MM.1S (cell line): Measurements from ENCODE around the gene LIMS3.
"Not testable (repeated sequence)": the region's sequence is repeated elsewhere in the genome, so short reads cannot be mapped to it uniquely, and the experiment has no call there.

ENCODE experiments used
- DNase-seq: peaks from one replicate; pipeline ENCODE4 v3.0.0-alpha.2; 2015
- H2AFZ ChIP-seq: fragments of 300-600 bp; sonication (generic); 2 replicates; pipeline ENCODE4 v1.6.0; 2016; ENCODE audit warnings: antibody characterized with exemption, low read length
- H3F3A ChIP-seq: fragments of 300-600 bp; sonication (generic); 2 replicates; pipeline ENCODE4 v1.6.1; 2016; ENCODE audit warnings: mild to moderate bottlenecking, antibody characterized with exemption, low read length, moderate library complexity, mixed read lengths; ENCODE audit not compliant: insufficient read depth
- H3K27ac ChIP-seq: fragments of 300-600 bp; sonication (generic); 2 replicates; pipeline ENCODE4 v1.5.1; 2016; ENCODE audit warnings: mild to moderate bottlenecking, low read length
- H3K27me3 ChIP-seq: fragments of 300-600 bp; sonication (generic); replicated peaks from 2 replicates; pipeline ENCODE4 v1.6.0; 2016; ENCODE audit warnings: low read length; ENCODE audit not compliant: insufficient read depth
- H3K36me3 ChIP-seq: fragments of 300-600 bp; sonication (generic); replicated peaks from 2 replicates; pipeline ENCODE4 v1.6.1; 2016; ENCODE audit warnings: mild to moderate bottlenecking, low read length, mixed read lengths; ENCODE audit not compliant: insufficient read depth
- H3K4me1 ChIP-seq: fragments of 300-600 bp; sonication (generic); 2 replicates; pipeline ENCODE4 v1.6.1; 2016; ENCODE audit warnings: low read length, mixed read lengths
- H3K4me2 ChIP-seq: fragments of 300-600 bp; sonication (generic); 2 replicates; pipeline ENCODE4 v1.6.0; 2016; ENCODE audit warnings: low read depth, low read length
- H3K4me3 ChIP-seq: fragments of 300-600 bp; sonication (generic); 2 replicates; pipeline ENCODE4 v1.5.1; 2016; ENCODE audit warnings: low read length, mixed read lengths
- H3K79me2 ChIP-seq: fragments of 300-600 bp; sonication (generic); 2 replicates; pipeline ENCODE4 v1.6.1; 2016; ENCODE audit warnings: mixed run types, low read length, mixed read lengths
- H3K9ac ChIP-seq: fragments of 300-600 bp; sonication (generic); 2 replicates; pipeline ENCODE4 v1.6.1; 2016; ENCODE audit warnings: low read length, mixed read lengths
- H3K9me2 ChIP-seq: fragments of 300-600 bp; sonication (generic); replicated peaks from 2 replicates; pipeline ENCODE4 v1.6.1; 2016; ENCODE audit warnings: mild to moderate bottlenecking, low read length, mixed read lengths; ENCODE audit not compliant: insufficient read depth
- H3K9me3 ChIP-seq: fragments of 300-600 bp; sonication (generic); replicated peaks from 2 replicates; pipeline ENCODE4 v1.6.1; 2016; ENCODE audit warnings: mild to moderate bottlenecking, low read length, mixed read lengths; ENCODE audit not compliant: insufficient read depth
- H4K20me1 ChIP-seq: fragments of 300-600 bp; sonication (generic); 2 replicates; pipeline ENCODE4 v1.6.1; 2016; ENCODE audit warnings: mild to moderate bottlenecking, low read length, moderate library complexity, mixed read lengths; ENCODE audit not compliant: insufficient read depth

Gene LIMS3

GRCh38 chr2:109913911-109914310 lies 15.4 kb downstream of the LIMS3 start:
- H3K36me3 ChIP-seq, H3K9ac ChIP-seq, H3F3A ChIP-seq, H3K4me3 ChIP-seq, H3K79me2 ChIP-seq, H2AFZ ChIP-seq, H3K27ac ChIP-seq, DNase-seq, H3K27me3 ChIP-seq, H3K9me3 ChIP-seq, H3K4me2 ChIP-seq, H4K20me1 ChIP-seq, H3K4me1 ChIP-seq, H3K9me2 ChIP-seq: not testable (repeated sequence)

GRCh38 chr2:109914552-109914951 lies 16.1 kb downstream of the LIMS3 start:
- H2AFZ ChIP-seq, H4K20me1 ChIP-seq, DNase-seq, H3K4me1 ChIP-seq, H3K79me2 ChIP-seq, H3K4me2 ChIP-seq, H3K27ac ChIP-seq, H3K36me3 ChIP-seq, H3K27me3 ChIP-seq, H3K9me3 ChIP-seq, H3K4me3 ChIP-seq, H3F3A ChIP-seq, H3K9ac ChIP-seq, H3K9me2 ChIP-seq: not testable (repeated sequence)

- not testable (repeated sequence) for H3K4me1 ChIP-seq, H3K9me3 ChIP-seq, H3K27me3 ChIP-seq, DNase-seq, H3K79me2 ChIP-seq, H3K4me3 ChIP-seq, H3K9me2 ChIP-seq, H3F3A ChIP-seq, H3K27ac ChIP-seq, H3K4me2 ChIP-seq, H2AFZ ChIP-seq, H4K20me1 ChIP-seq, H3K36me3 ChIP-seq, H3K9ac ChIP-seq
Observed at GRCh38 chr2:109915830-109916229, 17.3 kb downstream of the LIMS3 start.

GRCh38 chr2:109920162-109920561 lies 21.7 kb downstream of the LIMS3 start:
- H3K4me3 ChIP-seq, H3K27me3 ChIP-seq, H3F3A ChIP-seq: not testable (repeated sequence)

GRCh38 chr2:109921543-109922384 lies 23.3 kb downstream of the LIMS3 start:
- not testable (repeated sequence) for H3K9me3 ChIP-seq, H2AFZ ChIP-seq, DNase-seq, H3K9me2 ChIP-seq, H4K20me1 ChIP-seq, H3K79me2 ChIP-seq, H3K4me1 ChIP-seq, H3F3A ChIP-seq, H3K27me3 ChIP-seq, H3K27ac ChIP-seq, H3K4me2 ChIP-seq, H3K4me3 ChIP-seq, H3K36me3 ChIP-seq, H3K9ac ChIP-seq

More at GRCh38 chr2:109920162-109920561, 21.7 kb downstream of the LIMS3 start:
- H3K4me1 ChIP-seq, H3K27ac ChIP-seq, DNase-seq, H3K4me2 ChIP-seq, H3K36me3 ChIP-seq, H4K20me1 ChIP-seq, H2AFZ ChIP-seq, H3K9me2 ChIP-seq, H3K79me2 ChIP-seq, H3K9me3 ChIP-seq, H3K9ac ChIP-seq: not testable (repeated sequence)

- H3K36me3 ChIP-seq, H3K4me1 ChIP-seq, H3K4me3 ChIP-seq, H3K4me2 ChIP-seq, H3K9ac ChIP-seq, H3K27me3 ChIP-seq, H3F3A ChIP-seq, H4K20me1 ChIP-seq, H3K79me2 ChIP-seq, H3K9me2 ChIP-seq, H2AFZ ChIP-seq, H3K9me3 ChIP-seq, DNase-seq, H3K27ac ChIP-seq: not testable (repeated sequence)
Observed at GRCh38 chr2:109924481-109924880, 26.0 kb downstream of the LIMS3 start.

- not testable (repeated sequence) for H3K9me2 ChIP-seq, H3K4me2 ChIP-seq, H3K79me2 ChIP-seq, H3K4me1 ChIP-seq, H3F3A ChIP-seq, H4K20me1 ChIP-seq, H3K9me3 ChIP-seq, DNase-seq, H3K36me3 ChIP-seq, H3K27ac ChIP-seq, H3K4me3 ChIP-seq, H3K27me3 ChIP-seq, H2AFZ ChIP-seq, H3K9ac ChIP-seq
Observed at GRCh38 chr2:109927803-109928202, 29.3 kb downstream of the LIMS3 start.

- H3K9me3 ChIP-seq, H3K4me3 ChIP-seq, H3K79me2 ChIP-seq, H3K4me1 ChIP-seq, H4K20me1 ChIP-seq, H3K9ac ChIP-seq, H2AFZ ChIP-seq, H3K4me2 ChIP-seq, H3F3A ChIP-seq, H3K27me3 ChIP-seq, H3K9me2 ChIP-seq, H3K36me3 ChIP-seq, DNase-seq, H3K27ac ChIP-seq: not testable (repeated sequence)
Observed at GRCh38 chr2:109929222-109929621, 30.7 kb downstream of the LIMS3 start.
